Thymus (tissue), 14 donors: ENCODE measurements around the gene VPS37C. TPM values are rescaled to one million over a fixed set of nuclear protein-coding genes. Genes with fewer than 3 reads are reported as not detected.
"Not testable (repeated sequence)": the region's sequence is repeated elsewhere in the genome, so short reads cannot be mapped to it uniquely, and the experiment has no call there.

Source experiments
- DNase-seq, 9 donors: peaks; one replicate each; pipeline ENCODE4 v3.0.0-alpha.2; 2013; ENCODE audit warnings: low spot score in 9 of 9, low read depth in 6 of 9, missing footprints in 1 of 9
- H3K27ac ChIP-seq, 2 donors: one replicate each; pipeline ENCODE4 v1.5.1; 2013; ENCODE audit warnings: control low read depth in 1 of 2, low read depth in 1 of 2, low read length in 1 of 2, mild to moderate bottlenecking in 1 of 2, moderate library complexity in 1 of 2
- H3K27me3 ChIP-seq, 2 donors: one replicate each; pipeline ENCODE4 v1.5.1; 2013; ENCODE audit warnings: low read length in 1 of 2; ENCODE audit not compliant: control insufficient read depth in 2 of 2, insufficient read depth in 1 of 2
- H3K36me3 ChIP-seq, 2 donors: one replicate each; pipeline ENCODE4 v1.5.1; 2013; ENCODE audit warnings: low read length in 1 of 2, mild to moderate bottlenecking in 1 of 2, moderate library complexity in 1 of 2; ENCODE audit not compliant: control insufficient read depth in 2 of 2, insufficient read depth in 2 of 2
- H3K4me1 ChIP-seq, 2 donors: one replicate each; pipeline ENCODE4 v1.5.1; 2013; ENCODE audit warnings: low read length in 2 of 2; ENCODE audit not compliant: control insufficient read depth in 2 of 2, insufficient read depth in 2 of 2
- H3K4me3 ChIP-seq, 2 donors: one replicate each; pipeline ENCODE4 v1.5.1; 2013; ENCODE audit warnings: low read length in 2 of 2, control low read depth in 1 of 2, mild to moderate bottlenecking in 1 of 2
- H3K9me3 ChIP-seq, 2 donors: one replicate each; pipeline ENCODE4 v1.5.1; 2013; ENCODE audit warnings: low read length in 1 of 2, mild to moderate bottlenecking in 1 of 2; ENCODE audit not compliant: control insufficient read depth in 2 of 2, insufficient read depth in 1 of 2
- WGBS: extraction: QIAGEN DNeasy Blood & Tissue Kit; methylation state at CpG from one replicate; pipeline ENCODE4 v1.1.7; 2013; 5-methylcytosine and 5-hydroxymethylcytosine counted together
- long read RNA-seq, 10 donors: transcript quantifications; one replicate each; lab custom pipeline, GENCODE V29; 2026
- polyA plus RNA-seq: library from polyadenylated mRNA; stranded (reverse); fragments of 200-250 nt; gene quantifications from one replicate; pipeline ENCODE4 v1.2.3, GENCODE V29; 2013
- total RNA-seq: library from RNA; stranded (reverse); fragments of 120-200 nt; gene quantifications from one replicate; pipeline ENCODE4 v1.2.4, GENCODE V29; 2013
- donor health status: healthy.

Gene VPS37C
- total RNA-seq (3.5 TPM), polyA plus RNA-seq (9.4 TPM)
- long read RNA-seq, donor 1 = 0 reads
- long read RNA-seq, donor 2 = 0 reads
- long read RNA-seq, donor 3, partial matches to known transcripts = 0 of 3 reads
- long read RNA-seq, donor 3, other reads (novel, unspliced or antisense) = 0 of 3 reads
- long read RNA-seq, donor 4, partial matches to known transcripts = 0 of 1 reads
- long read RNA-seq, donor 4, other reads (novel, unspliced or antisense) = 0 of 1 reads
- long read RNA-seq, donor 5, partial matches to known transcripts = 0 of 4 reads
- long read RNA-seq, donor 5, other reads (novel, unspliced or antisense) = 0 of 4 reads
- long read RNA-seq, donor 6, partial matches to known transcripts = 12 of 15 reads
- long read RNA-seq, donor 6, other reads (novel, unspliced or antisense) = 0 of 15 reads
- long read RNA-seq, donor 7, partial matches to known transcripts = 0 of 3 reads
- long read RNA-seq, donor 7, other reads (novel, unspliced or antisense) = 0 of 3 reads
- long read RNA-seq, donor 8, partial matches to known transcripts = 0 of 3 reads
- long read RNA-seq, donor 8, other reads (novel, unspliced or antisense) = 0 of 3 reads
- long read RNA-seq, donor 9 = 0 reads
- long read RNA-seq, donor 10, transcript VPS37C-201 (5 exons, 2,865 nt) = major isoform, 5 of 5 reads
- long read RNA-seq, donor 10, partial matches to known transcripts = 0 of 5 reads
- long read RNA-seq, donor 10, other reads (novel, unspliced or antisense) = 0 of 5 reads

DNA sequence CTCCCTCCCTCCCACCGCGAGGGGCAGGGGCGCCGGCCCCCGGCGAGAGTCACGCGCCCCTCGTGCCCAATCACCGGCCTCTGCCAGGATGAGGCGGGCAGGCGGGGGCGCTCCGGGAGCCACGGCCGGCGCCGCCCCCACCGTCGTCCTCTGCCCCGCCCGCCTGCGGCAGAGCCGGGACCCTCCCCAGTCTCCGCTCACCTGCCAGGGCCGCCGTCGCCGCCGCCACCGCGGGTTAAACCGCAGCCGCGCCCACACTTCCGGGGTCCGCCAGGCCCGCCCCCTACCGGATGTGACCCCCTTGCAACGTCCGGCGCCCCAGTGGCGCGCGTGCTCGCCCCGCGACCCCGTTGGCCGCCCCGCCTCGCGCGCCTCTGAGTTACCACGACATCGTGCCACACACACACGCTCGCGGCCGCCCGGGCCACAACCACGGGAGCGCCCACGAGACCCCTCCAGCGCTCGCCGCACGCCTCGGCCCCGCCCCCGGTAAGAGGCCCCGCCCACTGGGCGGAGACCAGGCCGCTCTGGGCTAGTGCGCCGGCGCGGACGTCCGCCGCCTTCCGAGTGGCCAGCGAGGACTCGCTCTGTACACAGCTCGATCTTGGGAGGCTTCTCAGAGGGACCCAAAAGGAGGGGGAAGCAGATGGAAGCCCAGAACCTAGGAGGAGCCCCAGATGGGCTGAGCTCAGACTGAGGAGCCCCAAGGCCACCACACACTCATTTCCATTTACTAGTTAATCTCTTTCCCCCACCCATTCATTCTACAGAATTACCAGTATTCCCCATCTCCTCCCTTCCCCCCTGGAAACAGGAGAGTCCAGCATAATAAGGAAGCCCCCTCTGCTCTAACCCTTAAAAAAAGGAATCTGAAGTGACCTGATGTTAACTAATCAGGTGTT lies at the start of gene VPS37C:
Gene VPS37C (minus strand): TSS at position 237 of the 902 bp plus-strand sequence. CDS start 22,597 bp downstream, outside the sequence.
- H3K4me1 ChIP-seq = peaks cover 10 to 37% of the 10 kb centered on the region in 2 donors
- peak within 1 kb of the TSS; percentile 85 to 99 for H3K27ac ChIP-seq
- under 1% methylated on average over 85 of the region's 85 CpGs for WGBS
- peak within 1 kb of the TSS; percentile 61 to 80 for H3K4me3 ChIP-seq
- H3K9me3 ChIP-seq = no peaks in the 10 kb centered on the region
- DNase-seq = peak; percentile 66 to 93 (median 81)
- no peaks in the 10 kb centered on the region for H3K27me3 ChIP-seq
- no peaks in the 10 kb centered on the region for H3K36me3 ChIP-seq

DNA sequence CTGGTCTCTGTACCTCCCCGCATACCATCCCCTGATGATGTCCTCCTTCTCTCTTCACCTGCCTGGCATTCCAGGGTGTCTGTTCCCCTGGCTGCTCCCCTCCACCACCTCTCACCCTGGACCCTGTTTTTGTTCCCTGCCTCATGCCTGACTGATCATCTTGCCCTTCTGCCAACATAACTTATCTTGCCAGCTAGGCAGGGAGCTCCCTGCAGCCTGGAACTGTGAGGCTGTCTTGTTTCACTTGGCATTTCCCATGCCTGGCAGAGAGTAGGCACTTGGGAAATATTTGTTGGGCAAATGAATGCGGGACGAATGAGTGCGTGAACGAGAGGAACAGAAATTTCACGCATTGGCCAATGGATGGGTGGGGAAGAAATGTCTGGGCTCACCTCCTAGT lies 49.4 kb upstream of the VPS37C start:
- not testable (repeated sequence) for H3K4me1 ChIP-seq, H3K27ac ChIP-seq, H3K4me3 ChIP-seq, H3K36me3 ChIP-seq, DNase-seq, H3K9me3 ChIP-seq, H3K27me3 ChIP-seq
- WGBS = no CpG with 5 or more reads among the region's 6 CpGs

DNA sequence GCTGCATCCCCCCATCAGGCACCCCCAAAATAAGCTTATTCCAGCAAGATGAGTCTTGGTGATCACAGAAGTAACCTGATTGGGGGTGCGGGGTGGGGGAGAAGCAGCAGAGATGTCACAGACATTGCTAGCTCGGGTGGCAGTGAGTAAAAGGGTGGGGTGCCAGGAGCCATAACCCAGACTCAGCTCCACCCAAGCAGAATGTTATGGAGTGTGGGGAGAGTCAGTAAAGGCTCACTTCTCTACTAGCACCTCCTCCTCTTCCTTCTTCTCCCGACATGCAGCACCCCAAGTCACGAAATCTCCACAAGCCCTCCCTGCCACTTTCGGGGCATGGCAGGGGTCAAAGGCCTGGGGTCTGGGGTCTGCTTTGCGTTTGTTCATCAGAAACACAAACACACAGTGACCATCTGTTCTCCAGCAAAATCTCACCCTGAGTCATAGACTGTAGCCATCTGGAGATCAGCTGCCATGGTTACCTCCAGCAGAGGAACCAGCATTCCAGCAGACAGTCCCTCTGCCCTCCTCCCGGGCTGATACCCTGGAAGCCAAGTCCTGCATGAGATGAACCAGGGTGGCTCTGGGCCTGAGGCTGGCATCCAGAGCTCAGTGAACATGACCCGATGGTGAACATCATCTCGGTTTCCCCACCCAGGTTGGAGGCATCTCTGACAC lies 46.5 kb upstream of the VPS37C start:
- not testable (repeated sequence) for DNase-seq, H3K4me1 ChIP-seq, H3K36me3 ChIP-seq, H3K27ac ChIP-seq, H3K4me3 ChIP-seq, H3K9me3 ChIP-seq
- no CpG with 5 or more reads among the region's 9 CpGs for WGBS
- peaks cover 0 to 11% of the 10 kb centered on the region in 2 donors for H3K27me3 ChIP-seq

DNA sequence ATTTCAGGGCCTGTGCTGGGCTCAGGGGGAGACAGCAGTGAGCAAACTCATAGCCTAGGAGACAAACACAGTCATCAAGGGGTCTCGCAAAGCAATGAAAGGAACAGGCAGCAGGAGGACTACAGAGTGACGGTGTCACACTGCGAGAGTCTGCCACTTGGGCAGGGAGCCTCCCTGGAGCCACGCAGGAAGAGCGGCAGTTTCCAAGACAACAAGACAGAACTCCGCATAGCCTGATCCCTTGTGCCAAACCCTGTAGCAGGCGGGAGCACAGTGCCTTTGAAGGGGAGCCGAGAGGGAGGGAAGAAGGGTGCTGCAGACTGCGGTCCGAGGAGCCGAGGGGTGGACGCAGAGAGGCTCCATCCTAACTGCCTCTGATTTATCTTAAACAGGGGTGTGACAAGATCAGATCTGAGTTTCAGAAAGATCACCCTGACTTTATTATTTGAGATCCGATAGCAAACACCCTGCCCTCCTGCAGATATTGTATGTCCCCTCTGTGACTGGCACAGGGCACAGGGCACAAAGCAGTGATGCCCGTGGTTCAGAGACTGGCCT lies 43.4 kb upstream of the VPS37C start:
- H3K4me1 ChIP-seq, DNase-seq, H3K27ac ChIP-seq, H3K9me3 ChIP-seq, H3K4me3 ChIP-seq, H3K36me3 ChIP-seq: not testable (repeated sequence)
- peaks cover 0 to 17% of the 10 kb centered on the region in 2 donors for H3K27me3 ChIP-seq
- 91% methylated on average over 14 of the region's 14 CpGs for WGBS

DNA sequence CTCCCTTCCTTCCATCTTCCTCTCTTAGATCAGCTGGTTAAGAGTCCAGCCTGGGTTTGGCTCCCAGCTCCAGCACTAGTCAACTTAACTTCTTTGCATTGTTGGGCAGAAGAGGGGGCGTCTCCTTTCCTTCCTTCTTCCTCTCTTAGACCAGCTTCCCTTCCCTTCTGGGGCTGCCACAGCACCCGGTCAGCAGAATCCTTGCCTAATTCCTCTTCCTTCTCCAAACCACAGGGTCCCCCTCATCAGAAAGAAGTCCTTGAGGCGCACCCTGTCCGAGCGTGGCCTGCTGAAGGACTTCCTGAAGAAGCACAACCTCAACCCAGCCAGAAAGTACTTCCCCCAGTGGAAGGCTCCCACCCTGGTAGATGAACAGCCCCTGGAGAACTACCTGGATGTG lies 42.6 kb upstream of the VPS37C start:
- WGBS = 51% methylated on average over 3 of the region's 5 CpGs
- DNase-seq, H3K36me3 ChIP-seq: not testable (repeated sequence)

DNA sequence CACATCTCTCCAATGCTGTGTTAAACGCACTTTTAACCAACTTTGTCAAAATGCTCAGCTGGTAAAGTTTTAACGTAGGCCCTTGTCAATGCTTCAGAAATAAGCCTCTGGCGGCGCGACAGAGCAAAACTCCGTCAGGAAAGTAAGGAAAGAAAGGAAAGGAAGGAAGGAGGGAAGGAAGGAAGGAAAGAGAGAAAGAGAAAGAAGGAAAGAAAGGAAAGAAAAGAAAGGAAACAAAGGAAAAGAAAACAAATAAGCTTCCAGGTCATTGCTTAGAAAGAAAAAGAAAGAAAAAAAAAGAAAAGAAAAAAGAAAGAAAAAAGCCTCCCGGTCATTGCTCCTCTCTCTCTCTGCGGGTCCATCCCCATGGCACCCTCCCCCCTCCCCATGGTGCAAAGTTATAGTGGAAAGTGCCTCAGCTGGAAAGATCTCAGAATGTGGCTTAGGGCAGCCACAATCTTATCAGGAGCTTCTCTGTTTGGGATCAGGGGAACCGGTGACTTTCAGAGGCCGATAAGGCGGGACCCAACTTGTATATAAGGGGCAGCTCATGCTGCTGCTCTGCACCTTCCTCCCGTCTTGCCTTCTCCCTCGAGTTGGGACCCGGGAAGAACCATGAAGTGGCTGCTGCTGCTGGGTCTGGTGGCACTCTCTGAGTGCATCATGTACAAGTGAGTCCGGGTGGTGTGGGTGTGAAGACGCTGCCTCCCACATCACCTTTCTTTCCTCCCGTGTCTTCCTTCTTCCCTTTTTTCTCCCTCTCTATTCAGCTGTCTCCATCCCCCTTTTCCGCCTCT lies 41.9 kb upstream of the VPS37C start, which contains the start of gene PGA3:
Gene PGA3 (plus strand): TSS at position 566 of the 797 bp plus-strand sequence. CDS start 50 bp downstream, at position 616.
- H3K9me3 ChIP-seq, H3K4me1 ChIP-seq, DNase-seq, H3K36me3 ChIP-seq, H3K4me3 ChIP-seq, H3K27ac ChIP-seq: not testable (repeated sequence)
- H3K27me3 ChIP-seq = peaks cover 0 to 17% of the 10 kb centered on the region in 2 donors
- WGBS = 84% methylated on average over 17 of the region's 18 CpGs

More for the DNA sequence above, 42.6 kb upstream of the VPS37C start:
- peaks cover 0 to 17% of the 10 kb centered on the region in 2 donors for H3K27me3 ChIP-seq
- not testable (repeated sequence) for H3K4me1 ChIP-seq, H3K4me3 ChIP-seq, H3K27ac ChIP-seq, H3K9me3 ChIP-seq

DNA sequence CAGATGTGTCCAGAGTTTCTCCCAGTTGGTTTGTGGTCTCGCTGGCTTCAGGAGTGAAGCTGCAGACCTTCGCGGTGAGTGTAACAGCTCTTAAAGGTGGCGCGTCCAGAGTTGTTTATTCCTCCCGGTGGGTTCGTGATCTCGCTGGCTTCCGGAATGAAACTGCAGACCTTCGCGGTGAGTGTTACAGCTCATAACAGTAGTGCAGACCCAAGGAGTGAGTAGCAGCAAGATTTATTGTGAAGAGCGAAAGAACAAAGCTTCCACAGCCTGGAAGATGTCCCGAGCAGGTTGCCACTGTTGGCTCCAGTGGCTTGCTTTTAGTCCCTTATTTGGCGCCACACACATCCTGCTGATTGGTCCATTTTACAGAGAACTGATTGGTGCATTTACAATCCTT lies 40.2 kb upstream of the VPS37C start:
- no peaks in the 10 kb centered on the region for H3K36me3 ChIP-seq
- 98% methylated on average over 14 of the region's 14 CpGs for WGBS
- H3K4me1 ChIP-seq = no peaks in the 10 kb centered on the region
- peaks cover 0 to 17% of the 10 kb centered on the region in 2 donors for H3K27me3 ChIP-seq
- H3K4me3 ChIP-seq = no peak overlapping the region
- H3K27ac ChIP-seq = no peak overlapping the region
- peaks cover 0 to 3% of the 10 kb centered on the region in 2 donors for H3K9me3 ChIP-seq
- no peak for DNase-seq
